HEK293T (cell line): ENCODE data around the gene SEL1L3.
"Not testable (repeated sequence)": the region's sequence is repeated elsewhere in the genome, so short reads cannot be mapped to it uniquely, and the experiment has no call there.

Experiments
- ELF4 ChIP-seq: fragments of 450-650 bp; IDR thresholded peaks from 2 replicates; pipeline ENCODE4 v1.6.1; 2017; ENCODE audit warnings: antibody characterized with exemption
- FOXM1 ChIP-seq: fragments of 450-650 bp; IDR thresholded peaks from 2 replicates; pipeline ENCODE4 v1.6.1; 2017; ENCODE audit warnings: mild to moderate bottlenecking, borderline replicate concordance
- TARDBP ChIP-seq: fragments of 450-650 bp; IDR thresholded peaks from 2 replicates; pipeline ENCODE4 v1.6.1; 2016

GRCh38 chr4:25906113-25906512, 43.3 kb upstream of the SEL1L3 start:
- TF ChIP-seq TARDBP, FOXM1, ELF4: not testable (repeated sequence)
